Neural crest cell (in vitro differentiated cells): ENCODE measurements around the gene DIAPH3. TPM values are rescaled to one million over a fixed set of nuclear protein-coding genes. Genes with fewer than 3 reads are reported as not detected.
A peak's percentile ranks its signal among the peaks of the same experiment; 100 is the strongest.

Experiments
- DNase-seq: peaks from one replicate; pipeline ENCODE4 v3.0.0; 2021; ENCODE audit warnings: low read depth, mixed read lengths, low spot score
- H3K27ac Mint-ChIP-seq: one replicate; pipeline ENCODE4 v1.8.0; 2021; ENCODE audit warnings: mild to moderate bottlenecking, mixed read lengths; ENCODE audit not compliant: unreplicated experiment
- H3K27me3 Mint-ChIP-seq: 2 replicates; pipeline ENCODE4 v1.8.0; 2021; ENCODE audit warnings: low read depth, mild to moderate bottlenecking, mixed read lengths
- H3K36me3 Mint-ChIP-seq: 2 replicates; pipeline ENCODE4 v1.8.0; 2021; ENCODE audit warnings: low read depth, mild to moderate bottlenecking, mixed read lengths
- H3K4me1 Mint-ChIP-seq: 2 replicates; pipeline ENCODE4 v1.8.0; 2021; ENCODE audit warnings: mixed read lengths
- H3K4me3 Mint-ChIP-seq: one replicate; pipeline ENCODE4 v1.8.0; 2021; ENCODE audit warnings: mild to moderate bottlenecking, mixed read lengths
- H3K9me3 Mint-ChIP-seq: 2 replicates; pipeline ENCODE4 v1.8.0; 2021; ENCODE audit warnings: mixed read lengths
- CTCF ChIP-seq: fragments of 200-600 bp; sonication (generic); conservative IDR thresholded peaks from 2 replicates; pipeline ENCODE4 v1.5.0; 2021; ENCODE audit warnings: antibody characterized with exemption, mild to moderate bottlenecking
- total RNA-seq: library from RNA; stranded (reverse); gene quantifications from 2 replicates; pipeline ENCODE4 v1.2.1, GENCODE V29; 2021

The DIAPH3 gene
- total RNA-seq, 1 donor from 2014 or later: 16.4 TPM

DNA sequence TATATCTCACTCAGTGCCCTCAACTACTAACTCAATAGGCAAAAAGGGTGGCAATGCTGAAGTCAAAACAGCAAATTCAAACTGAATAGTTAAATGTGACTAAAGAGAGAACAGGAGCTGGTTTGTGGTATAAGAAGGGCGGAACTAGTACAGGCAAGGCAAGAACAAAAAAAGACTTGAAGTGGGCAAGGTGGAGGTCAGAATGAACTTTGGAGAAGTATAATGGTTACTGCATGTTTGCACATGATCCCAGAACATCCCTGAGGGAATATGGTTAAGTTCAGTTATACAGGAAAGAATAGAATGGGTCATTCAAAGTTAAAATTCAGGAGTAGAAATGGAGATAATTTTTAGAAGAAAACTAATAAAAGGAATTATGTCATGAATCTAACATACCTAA lies 85.5 kb downstream of the DIAPH3 start:
- Mint-ChIP-seq H3K36me3 (peaks cover 4% of the 10 kb centered on the region), H3K27me3 (no peaks in the 10 kb centered on the region), H3K4me1 (peaks cover 5% of the 10 kb centered on the region), H3K9me3 (peaks cover 6% of the 10 kb centered on the region), H3K27ac (no peak overlapping the region), H3K4me3 (no peak overlapping the region)
- no peak for DNase-seq
- TF ChIP-seq CTCF: no peak

GRCh38 chr13:60075850-60076249 lies 87.9 kb downstream of the DIAPH3 start:
- Mint-ChIP-seq H3K9me3 (peaks cover 3% of the 10 kb centered on the region), H3K36me3 (peaks cover 9% of the 10 kb centered on the region), H3K4me1 (peaks cover 5% of the 10 kb centered on the region), H3K27ac (peak overlapping the region; percentile 53), H3K4me3 (no peak overlapping the region), H3K27me3 (no peaks in the 10 kb centered on the region)
- no peak for DNase-seq
- no peak for TF ChIP-seq CTCF

DNA sequence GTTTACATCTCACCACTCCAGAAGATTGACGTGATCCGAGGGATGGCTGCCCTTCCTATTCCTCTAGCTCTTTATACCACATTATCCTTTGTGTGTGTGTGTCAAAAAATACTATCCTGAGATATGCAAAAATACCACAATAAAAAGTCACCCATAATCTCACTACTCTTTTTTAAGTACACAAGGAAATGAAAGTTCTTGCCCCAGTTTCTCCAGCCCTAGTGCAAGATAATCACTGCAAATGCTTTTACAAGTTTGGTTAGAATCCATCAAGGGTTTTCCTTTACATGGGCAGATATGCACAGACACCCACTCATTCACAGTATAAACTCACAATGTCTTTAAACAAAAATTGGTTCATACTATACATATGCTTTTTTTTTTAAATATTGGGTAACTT lies 89.3 kb downstream of the DIAPH3 start:
- H3K27ac Mint-ChIP-seq: no peak overlapping the region
- DNase-seq: no peak
- H3K36me3 Mint-ChIP-seq: peaks cover 12% of the 10 kb centered on the region
- H3K27me3 Mint-ChIP-seq: no peaks in the 10 kb centered on the region
- TF ChIP-seq CTCF: no peak
- H3K4me3 Mint-ChIP-seq: no peak overlapping the region
- peaks cover 5% of the 10 kb centered on the region for H3K4me1 Mint-ChIP-seq
- H3K9me3 Mint-ChIP-seq: peaks cover 3% of the 10 kb centered on the region

DNA sequence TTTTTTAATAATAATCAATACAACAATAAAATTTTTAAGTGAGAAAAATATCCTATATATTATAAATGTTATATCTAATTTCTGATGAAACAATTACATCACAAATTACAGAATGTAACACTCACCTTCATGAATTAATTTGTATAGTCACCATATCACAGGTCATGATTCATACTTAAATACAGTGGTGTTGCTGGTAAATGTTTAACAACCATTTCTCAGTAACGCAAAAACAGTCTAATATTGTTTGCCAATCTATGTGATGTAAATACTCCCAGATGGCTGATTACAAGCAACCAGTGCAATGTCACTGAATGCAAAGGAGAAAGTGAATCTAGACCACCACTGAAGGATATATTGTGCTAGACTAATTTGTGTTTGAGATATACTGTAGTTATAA lies 97.5 kb downstream of the DIAPH3 start:
- Mint-ChIP-seq H3K36me3 (peaks cover 27% of the 10 kb centered on the region), H3K27me3 (no peaks in the 10 kb centered on the region), H3K27ac (no peak overlapping the region), H3K9me3 (peaks cover 9% of the 10 kb centered on the region), H3K4me3 (no peak overlapping the region), H3K4me1 (no peaks in the 10 kb centered on the region)
- TF ChIP-seq CTCF: no peak
- DNase-seq: no peak

GRCh38 chr13:60062502-60062901 lies 101.2 kb downstream of the DIAPH3 start:
- peaks cover 13% of the 10 kb centered on the region for H3K9me3 Mint-ChIP-seq
- no peak for DNase-seq

More at GRCh38 chr13:60062502-60062901, 101.2 kb downstream of the DIAPH3 start:
- peaks cover 19% of the 10 kb centered on the region for H3K36me3 Mint-ChIP-seq
- H3K27me3 Mint-ChIP-seq: no peaks in the 10 kb centered on the region
- H3K4me3 Mint-ChIP-seq: no peak overlapping the region
- H3K4me1 Mint-ChIP-seq: no peaks in the 10 kb centered on the region
- TF ChIP-seq CTCF: no peak
- no peak overlapping the region for H3K27ac Mint-ChIP-seq
